K562 (cell line): Measurements from ENCODE around the gene PPARD. TPM values are rescaled to one million over a fixed set of nuclear protein-coding genes. Genes with fewer than 3 reads are reported as not detected.

Experiments used
- ATAC-seq: fragments of 200-7000 bp; cut with Tn5 transposase; 3 replicates; pipeline ENCODE4 v1.9.1; 2020; ENCODE audit warnings: moderate library complexity
- BruUV-seq: library from RNA; stranded (reverse); fragments of 400-500 nt; replicated peaks from 2 replicates; lab custom pipeline; 2021; lab: Mats Ljungman, UMichigan
- CTCF ChIA-PET: fragments of 300-600 bp; formaldehyde crosslinking; extraction: SDS; loops from one replicate; lab custom pipeline; 2021; ENCODE audit warnings: low intra/inter-chr PET ratio; lab: Yijun Ruan, JAX
- POLR2A ChIA-PET: fragments of 300-600, 350-650 bp; sonication (Branson Sonifier 250); formaldehyde crosslinking; extraction: SDS; loops from one replicate; lab custom pipeline; 2021; ENCODE audit warnings: antibody characterized with exemption, inconsistent platforms; lab: Yijun Ruan, JAX
- DNase-seq, 4 experiments: peaks; one replicate each; pipeline versions ENCODE4 v3.0.0 to v3.0.0-alpha.2; 2011 to 2018; ENCODE audit warnings: low spot score in 3 of 4, mixed read lengths in 3 of 4; ENCODE audit errors: extremely low read depth in 1 of 4
- FAIRE-seq: peaks from 2 replicates; lab custom pipeline; 2011; peaks lifted over from hg19 to GRCh38; lab: Jason Lieb, UNC
- H2AFZ ChIP-seq: 2 replicates; pipeline ENCODE4 v1.6.0; 2011; ENCODE audit warnings: low read depth, low read length, control low read depth, inconsistent platforms
- H3K27ac ChIP-seq: fragments of 200-600 bp; 3 replicates; pipeline ENCODE4 v1.8.0; 2011; ENCODE audit warnings: low read depth, mild to moderate bottlenecking, control low read depth, inconsistent platforms, low read length, moderate library complexity, mixed read lengths; ENCODE audit errors: extremely low read depth
- H3K27me3 ChIP-seq, 2 experiments: fragments of 300-600 bp in 1 of 2; 2 replicates in 1 of 2; 3 replicates in 1 of 2; pipeline versions ENCODE4 v1.6.0 to v1.8.0; 2011; ENCODE audit warnings: inconsistent platforms in 2 of 2, low read length in 2 of 2, mild to moderate bottlenecking in 1 of 2, mixed read lengths in 1 of 2, moderate library complexity in 1 of 2; ENCODE audit not compliant: control insufficient read depth in 2 of 2, insufficient read depth in 2 of 2
- H3K36me3 ChIP-seq: fragments of 300-600 bp; 3 replicates; pipeline ENCODE4 v1.8.0; 2011; ENCODE audit warnings: mild to moderate bottlenecking, low read length, inconsistent platforms; ENCODE audit not compliant: control insufficient read depth, insufficient read depth
- H3K4me1 ChIP-seq, 2 experiments: fragments of 200-600 bp in 1 of 2; replicated peaks in 1 of 2; 2 replicates in 1 of 2; 3 replicates in 1 of 2; pipeline versions ENCODE4 v1.5.1 to v1.8.0; 2011; ENCODE audit warnings: inconsistent platforms in 2 of 2, low read length in 2 of 2, mild to moderate bottlenecking in 1 of 2, mixed read lengths in 1 of 2, moderate library complexity in 1 of 2; ENCODE audit not compliant: control insufficient read depth in 2 of 2, insufficient read depth in 2 of 2
- H3K4me2 ChIP-seq: 2 replicates; pipeline ENCODE4 v1.6.1; 2011; ENCODE audit warnings: low read length, control low read depth, inconsistent platforms, mixed read lengths; ENCODE audit not compliant: insufficient read depth
- H3K4me3 ChIP-seq: fragments of 200-600 bp; sonication (generic), shearing (Covaris generic); 2 replicates; pipeline ENCODE4 v1.5.1; 2016; ENCODE audit warnings: control low read depth, inconsistent platforms
- H3K79me2 ChIP-seq: fragments of 200-600 bp; 3 replicates; pipeline ENCODE4 v1.8.0; 2011; ENCODE audit warnings: low read length, inconsistent platforms; ENCODE audit not compliant: control insufficient read depth, insufficient read depth
- H3K9ac ChIP-seq, 2 experiments: 2 replicates each; pipeline versions ENCODE4 v1.6.0 to v1.6.1; 2011; ENCODE audit warnings: low read depth in 2 of 2, low read length in 2 of 2, control low read depth in 1 of 2, inconsistent platforms in 1 of 2, mild to moderate bottlenecking in 1 of 2, mixed read lengths in 1 of 2; ENCODE audit not compliant: insufficient read depth in 1 of 2
- H3K9me1 ChIP-seq: one replicate; pipeline ENCODE4 v1.6.0; 2011; ENCODE audit warnings: inconsistent platforms, mild to moderate bottlenecking, low read length, moderate library complexity; ENCODE audit not compliant: control insufficient read depth, insufficient read depth
- H3K9me3 ChIP-seq: replicated peaks from 2 replicates; pipeline ENCODE4 v1.5.1; 2011; ENCODE audit warnings: low read depth, low read length, inconsistent platforms; ENCODE audit not compliant: control insufficient read depth, insufficient read depth
- H4K20me1 ChIP-seq: replicated peaks from 2 replicates; pipeline ENCODE4 v1.6.1; 2011; ENCODE audit warnings: low read length, inconsistent platforms, mixed read lengths; ENCODE audit not compliant: control insufficient read depth, insufficient read depth
- BRD9 ChIP-seq: fragments of 450-650 bp; IDR thresholded peaks from 2 replicates; pipeline ENCODE4 v1.6.1; 2018; ENCODE audit warnings: low read depth; ENCODE audit not compliant: partially characterized antibody
- CBFA2T3 ChIP-seq: fragments of 450-650 bp; IDR thresholded peaks from 2 replicates; pipeline ENCODE4 v1.6.1; 2017
- CBX3 ChIP-seq, 2 experiments: IDR thresholded peaks; 1 replicate in 1 of 2; 2 replicates in 1 of 2; pipeline ENCODE4 v1.6.1; 2012; ENCODE audit warnings: inconsistent platforms in 2 of 2, low read length in 2 of 2, borderline replicate concordance in 1 of 2, control low read depth in 1 of 2
- ESRRB ChIP-seq: fragments of 250-450 bp; sonication (Bioruptor Pico); IDR thresholded peaks from 2 replicates; pipeline ENCODE4 v1.5.0; 2020; ENCODE audit warnings: mild to moderate bottlenecking, moderate library complexity, borderline replicate concordance
- GTF2F1 ChIP-seq: IDR thresholded peaks from 2 replicates; pipeline ENCODE4 v1.6.1; 2011; ENCODE audit warnings: low read depth, low read length, improper control_type of control experiment
- HNRNPK ChIP-seq: fragments of 200-400 bp; formaldehyde crosslinking; IDR thresholded peaks from one replicate; pipeline ENCODE4 v1.6.1; 2018; ENCODE audit warnings: mild to moderate bottlenecking, low read depth, low read length; ENCODE audit not compliant: poor library complexity, severe bottlenecking
- LCOR ChIP-seq: sonication (generic); formaldehyde crosslinking; IDR thresholded peaks from 2 replicates; pipeline ENCODE4 v1.8.0; 2022; ENCODE audit warnings: mild to moderate bottlenecking, missing genetic modification reagents
- MEF2D ChIP-seq: conservative IDR thresholded peaks from 2 replicates; pipeline ENCODE4 v1.6.1; 2016; ENCODE audit warnings: low read depth, missing genetic modification characterization, missing compliant biosample characterization
- NR2C1 ChIP-seq, 2 experiments: fragments of 450-650 bp; IDR thresholded peaks; 2 replicates each; pipeline ENCODE4 v1.6.1; 2017; ENCODE audit warnings: mild to moderate bottlenecking in 2 of 2, antibody characterized with exemption in 1 of 2, inconsistent platforms in 1 of 2, missing compliant biosample characterization in 1 of 2, missing genetic modification characterization in 1 of 2
- PML ChIP-seq: IDR thresholded peaks from 2 replicates; pipeline ENCODE4 v1.6.1; 2012; ENCODE audit warnings: low read length, inconsistent platforms
- THRAP3 ChIP-seq: fragments of 450-650 bp; IDR thresholded peaks from 2 replicates; pipeline ENCODE4 v1.6.1; 2016; ENCODE audit warnings: mild to moderate bottlenecking, inconsistent platforms, borderline replicate concordance
- ZNF282 ChIP-seq: sonication (generic); formaldehyde crosslinking; IDR thresholded peaks from 2 replicates; pipeline ENCODE4 v1.8.1; 2023; ENCODE audit warnings: missing genetic modification reagents
- WGBS: fragments of 100-300 bp; shearing (Covaris generic); methylation state at CpG from one replicate; pipeline ENCODE4 v1.1.6; 2016; ENCODE audit warnings: low coverage, mixed read lengths; ENCODE audit not compliant: insufficient coverage; ENCODE audit errors: missing lambda C conversion rate; 5-methylcytosine and 5-hydroxymethylcytosine counted together
- in situ Hi-C: fragments of 300-500 bp; cut with MboI; formaldehyde crosslinking; loops from 4 replicates; pipeline ENCODE4 v1.15.0; 2018; ENCODE audit warnings: inconsistent platforms, mixed read lengths
- intact Hi-C: fragments of 100-400 bp; cut with micrococcal nuclease; formaldehyde crosslinking; loops from 2 replicates; pipeline ENCODE4 v1.14.2; 2022
- polyA plus RNA-seq, 8 experiments: library from polyadenylated mRNA; depleted of rRNA in 4 of 8; stranded (reverse) in 5 of 8; unstranded in 3 of 8; fragments of >200 nt; fragmentation: Nextera tagmentation in 2 of 8; fragmentation: Illumina TruSeq in 1 of 8; extraction: Ambion mirVana in 2 of 8; extraction: Trizol in 1 of 8; gene quantifications; 2 replicates each; pipeline versions ENCODE4 v1.2.1 to v1.2.3, GENCODE V29; 2011 to 2014; ENCODE audit warnings: inconsistent platforms in 1 of 8, missing spikeins in 1 of 8
- total RNA-seq, 7 experiments: library from RNA; depleted of rRNA in 6 of 7; stranded (reverse); fragments of >200 nt in 6 of 7; fragmentation: Illumina TruSeq in 2 of 7; extraction: Trizol in 2 of 7; gene quantifications; 2 replicates each; pipeline versions ENCODE4 v1.2.1 to v1.2.3, GENCODE V29; 2011 to 2021; ENCODE audit warnings: low replicate concordance in 1 of 7
- TF ChIP-seq, protein P1 (sequence below): fragments of 250-450 bp; sonication (Bioruptor Pico); IDR thresholded peaks from 2 replicates; pipeline ENCODE4 v1.4.0; 2020; ENCODE audit warnings: borderline replicate concordance
- TF ChIP-seq, protein P2 (sequence below): fragments of 450-650 bp; IDR thresholded peaks from 2 replicates; pipeline ENCODE4 v1.6.1; 2016

Gene PPARD
- total and polyA plus RNA-seq, 9 of the 15 experiments (the other 6 are each of a cell fraction or from before 2014, with no cell fraction given): 0.14 to 13.2 (median 3.8) TPM

DNA sequence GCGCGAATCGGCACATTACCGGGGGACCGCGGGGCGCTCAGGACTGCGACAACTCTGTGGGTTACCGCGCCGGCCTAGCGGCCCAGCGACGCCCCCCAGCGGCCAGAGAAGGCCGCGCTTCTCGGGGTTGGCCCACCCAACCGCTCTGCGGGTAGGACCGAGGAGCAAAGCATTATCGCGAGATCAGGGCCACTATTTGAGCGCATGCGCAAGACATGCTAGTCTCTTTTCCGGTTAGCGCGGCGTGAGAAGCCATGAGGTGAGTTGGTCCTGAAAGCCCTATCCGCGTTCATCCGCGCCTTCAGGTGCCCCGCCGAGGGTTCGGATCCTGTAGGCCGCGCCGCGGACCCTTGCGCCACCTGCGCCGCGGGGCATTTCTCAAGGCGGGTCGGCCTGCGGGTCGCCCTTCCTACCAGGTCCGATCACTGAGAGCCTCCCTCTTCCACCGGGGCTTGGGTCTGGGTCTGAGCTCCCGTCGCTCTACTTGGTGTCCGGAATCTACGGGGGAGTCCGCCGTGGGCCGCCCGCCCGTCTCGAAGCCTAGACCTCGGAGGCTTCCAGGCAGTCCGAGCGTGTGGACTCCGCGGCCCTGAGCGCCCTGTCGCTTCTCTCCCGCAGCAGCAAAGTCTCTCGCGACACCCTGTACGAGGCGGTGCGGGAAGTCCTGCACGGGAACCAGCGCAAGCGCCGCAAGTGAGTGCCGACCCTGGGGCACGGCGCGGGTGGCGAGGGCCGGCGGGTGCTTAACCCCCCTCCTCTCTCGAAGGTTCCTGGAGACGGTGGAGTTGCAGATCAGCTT, 126.0 kb downstream of the PPARD start, which contains the start of gene RPL10A (continued):
- TF ChIP-seq, protein P1, sequence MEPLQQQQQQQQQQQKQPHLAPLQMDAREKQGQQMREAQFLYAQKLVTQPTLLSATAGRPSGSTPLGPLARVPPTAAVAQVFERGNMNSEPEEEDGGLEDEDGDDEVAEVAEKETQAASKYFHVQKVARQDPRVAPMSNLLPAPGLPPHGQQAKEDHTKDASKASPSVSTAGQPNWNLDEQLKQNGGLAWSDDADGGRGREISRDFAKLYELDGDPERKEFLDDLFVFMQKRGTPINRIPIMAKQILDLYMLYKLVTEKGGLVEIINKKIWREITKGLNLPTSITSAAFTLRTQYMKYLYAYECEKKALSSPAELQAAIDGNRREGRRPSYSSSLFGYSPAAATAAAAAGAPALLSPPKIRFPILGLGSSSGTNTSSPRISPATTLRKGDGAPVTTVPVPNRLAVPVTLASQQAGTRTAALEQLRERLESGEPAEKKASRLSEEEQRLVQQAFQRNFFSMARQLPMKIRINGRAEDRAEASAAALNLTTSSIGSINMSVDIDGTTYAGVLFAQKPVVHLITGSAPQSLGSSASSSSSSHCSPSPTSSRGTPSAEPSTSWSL (CRISPR knock-in tag): 0 out of 2 replicates have a peak, but pooled peaks have one; percentile 41

DNA sequence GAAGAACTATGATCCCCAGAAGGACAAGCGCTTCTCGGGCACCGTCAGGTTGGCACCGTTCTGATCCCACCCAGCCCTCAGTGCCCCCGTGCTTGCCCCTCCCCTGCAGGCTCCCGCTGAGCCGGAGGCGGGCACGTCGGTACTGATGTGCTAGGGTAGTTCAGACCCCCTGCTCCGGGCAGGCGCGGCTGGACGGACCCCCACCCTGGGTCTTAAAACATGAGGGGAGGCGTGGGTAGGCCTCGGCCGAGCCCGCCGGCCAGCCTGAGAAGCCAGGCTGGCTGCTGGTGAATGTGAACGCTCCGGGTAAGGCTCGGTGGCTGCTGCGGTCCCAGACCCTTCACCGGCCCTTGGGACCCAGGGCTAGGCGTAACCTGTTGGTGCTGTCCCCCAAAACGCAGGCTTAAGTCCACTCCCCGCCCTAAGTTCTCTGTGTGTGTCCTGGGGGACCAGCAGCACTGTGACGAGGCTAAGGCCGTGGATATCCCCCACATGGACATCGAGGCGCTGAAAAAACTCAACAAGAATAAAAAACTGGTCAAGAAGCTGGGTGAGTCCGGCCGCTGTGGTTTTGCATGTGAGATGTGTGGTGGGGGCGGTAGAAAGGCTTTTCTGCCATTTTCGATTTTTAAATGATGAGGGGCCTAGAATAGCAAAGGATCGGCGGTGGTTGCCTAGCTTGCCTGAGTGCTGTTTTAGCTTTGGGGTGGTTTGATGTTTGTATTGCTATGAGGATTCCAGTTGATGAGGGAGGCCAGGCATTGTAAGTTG, 126.8 kb downstream of the PPARD start:
- DNase-seq (peak in 3 of 4 experiments; percentile 34 to 74 (median 72)), ATAC-seq (peak; percentile 1), FAIRE-seq (no peak)
- H4K20me1 ChIP-seq: peaks cover 37% of the 10 kb centered on the region
- peaks cover 70% of the 10 kb centered on the region for H3K36me3 ChIP-seq
- ChIA-PET POLR2A (interaction anchor here (0.6 to 7.6 kb wide), 20 partner anchors 9 to 210 kb away, joined by 3 to 167 read pairs (median 5); partner anchors contain the start of genes DEF6, FANCE, TEAD3 and ZNF76), CTCF (interaction anchor here (2.5 kb wide), 1 partner anchor 171 kb away, joined by 10 read pairs; the partner anchor contains the start of gene DEF6)
- H3K27ac ChIP-seq: peak overlapping the region; percentile 93
- H3K9me3 ChIP-seq: 0 out of 2 replicates have a peak, but pooled peaks cover 1% of the 10 kb centered on the region
- peak overlapping the region; percentile 99 to 100 for H3K9ac ChIP-seq
- H3K79me2 ChIP-seq: peaks cover 44% of the 10 kb centered on the region
- H3K4me3 ChIP-seq: peak overlapping the region; percentile 91
- peak overlapping the region; percentile 100 for H3K4me2 ChIP-seq
- no peaks in the 10 kb centered on the region for H3K9me1 ChIP-seq
- in situ Hi-C loops: loop anchor here (5.0 kb wide), 1 partner anchor 127 kb away; the partner anchor contains the start of gene PPARD
- no peak overlapping the region for H2AFZ ChIP-seq
- H3K4me1 ChIP-seq: peaks cover 23 to 24% of the 10 kb centered on the region in 2 experiments; a peak in 4 of 5 replicates
- no TSS peak for BruUV-seq
- WGBS: 1% methylated on average over 36 of the region's 37 CpGs
- no peaks in the 10 kb centered on the region; a peak in 1 of 5 replicates for H3K27me3 ChIP-seq
- intact Hi-C loops: loop anchor here (1.0 kb wide), 3 partner anchors 16 to 172 kb away; partner anchors contain the start of genes DEF6 and PPARD
- TF ChIP-seq THRAP3: no peak
- no peak for TF ChIP-seq GTF2F1
- TF ChIP-seq, protein P2, sequence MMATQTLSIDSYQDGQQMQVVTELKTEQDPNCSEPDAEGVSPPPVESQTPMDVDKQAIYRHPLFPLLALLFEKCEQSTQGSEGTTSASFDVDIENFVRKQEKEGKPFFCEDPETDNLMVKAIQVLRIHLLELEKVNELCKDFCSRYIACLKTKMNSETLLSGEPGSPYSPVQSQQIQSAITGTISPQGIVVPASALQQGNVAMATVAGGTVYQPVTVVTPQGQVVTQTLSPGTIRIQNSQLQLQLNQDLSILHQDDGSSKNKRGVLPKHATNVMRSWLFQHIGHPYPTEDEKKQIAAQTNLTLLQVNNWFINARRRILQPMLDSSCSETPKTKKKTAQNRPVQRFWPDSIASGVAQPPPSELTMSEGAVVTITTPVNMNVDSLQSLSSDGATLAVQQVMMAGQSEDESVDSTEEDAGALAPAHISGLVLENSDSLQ: no peak
- TF ChIP-seq PML: no peak
- no peak for TF ChIP-seq BRD9
- no peak for TF ChIP-seq HNRNPK
- no peak for TF ChIP-seq MEF2D (tag)
- TF ChIP-seq CBFA2T3: no peak
- TF ChIP-seq LCOR (CRISPR knock-in tag): peak; percentile 55; the same call in 1 of the 2 replicates
- 0 out of 2 replicates have a peak, but pooled peaks have one; percentile 46 for TF ChIP-seq ZNF282 (CRISPR knock-in tag)
- TF ChIP-seq NR2C1 (IDR thresholded peaks at IDR 0.05): no peak
- TF ChIP-seq NR2C1 (tag; IDR thresholded peaks at IDR 0.05): no peak
- no peak for TF ChIP-seq CBX3 (IDR thresholded peaks at IDR 0.05; ENCODE audit: borderline replicate concordance in 1 of 2, low read length in 2 of 2)
- no peak for TF ChIP-seq ESRRB (CRISPR knock-in tag)
